SU-DHL-6 (cell line): Measurements from ENCODE around the gene IDNK.

Experiments used
- EZH2phosphoT487 ChIP-seq: fragments of 200-600 bp; sonication (generic), shearing (Covaris generic); conservative IDR thresholded peaks from 2 replicates; pipeline ENCODE4 v1.6.1; 2018; ENCODE audit warnings: mild to moderate bottlenecking, antibody characterized with exemption, low read length, moderate library complexity, mixed read lengths
- TF ChIP-seq, protein P1 (sequence below): fragments of 200-600 bp; sonication (generic); IDR thresholded peaks from one replicate; pipeline ENCODE4 v1.5.1; 2017; ENCODE audit warnings: antibody characterized with exemption, mild to moderate bottlenecking, low read length, moderate library complexity; ENCODE audit not compliant: insufficient read depth, poor library complexity, severe bottlenecking

GRCh38 chr9:83596899-83597504 is 25.9 kb upstream of the IDNK start:
- TF ChIP-seq, protein P1, sequence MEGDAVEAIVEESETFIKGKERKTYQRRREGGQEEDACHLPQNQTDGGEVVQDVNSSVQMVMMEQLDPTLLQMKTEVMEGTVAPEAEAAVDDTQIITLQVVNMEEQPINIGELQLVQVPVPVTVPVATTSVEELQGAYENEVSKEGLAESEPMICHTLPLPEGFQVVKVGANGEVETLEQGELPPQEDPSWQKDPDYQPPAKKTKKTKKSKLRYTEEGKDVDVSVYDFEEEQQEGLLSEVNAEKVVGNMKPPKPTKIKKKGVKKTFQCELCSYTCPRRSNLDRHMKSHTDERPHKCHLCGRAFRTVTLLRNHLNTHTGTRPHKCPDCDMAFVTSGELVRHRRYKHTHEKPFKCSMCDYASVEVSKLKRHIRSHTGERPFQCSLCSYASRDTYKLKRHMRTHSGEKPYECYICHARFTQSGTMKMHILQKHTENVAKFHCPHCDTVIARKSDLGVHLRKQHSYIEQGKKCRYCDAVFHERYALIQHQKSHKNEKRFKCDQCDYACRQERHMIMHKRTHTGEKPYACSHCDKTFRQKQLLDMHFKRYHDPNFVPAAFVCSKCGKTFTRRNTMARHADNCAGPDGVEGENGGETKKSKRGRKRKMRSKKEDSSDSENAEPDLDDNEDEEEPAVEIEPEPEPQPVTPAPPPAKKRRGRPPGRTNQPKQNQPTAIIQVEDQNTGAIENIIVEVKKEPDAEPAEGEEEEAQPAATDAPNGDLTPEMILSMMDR, result peak; percentile 71
- no peak for TF ChIP-seq EZH2phosphoT487
